HCT116 (cell line): ENCODE data around the gene R3HDM1. TPM values are rescaled to one million over a fixed set of nuclear protein-coding genes. Genes with fewer than 3 reads are reported as not detected.

ENCODE experiments used
- ATAC-seq: fragments of 200-7000 bp; cut with Tn5 transposase; 2 replicates; pipeline ENCODE4 v1.9.1; 2020; ENCODE audit warnings: mild to moderate bottlenecking, moderate library complexity
- BruUV-seq: library from RNA; stranded (reverse); fragments of 400-500 nt; replicated peaks from 2 replicates; lab custom pipeline; 2021; lab: Mats Ljungman, UMichigan
- CTCF ChIA-PET: fragments of 300-600 bp; sonication (Branson Sonifier 250); formaldehyde crosslinking; loops from one replicate; lab custom pipeline; 2021; ENCODE audit warnings: antibody characterized with exemption; lab: Charles Lee
- POLR2A ChIA-PET: fragments of 300-600, 350-600 bp; sonication (Branson Sonifier 250); formaldehyde crosslinking; loops from one replicate; lab custom pipeline; 2021; ENCODE audit warnings: antibody characterized with exemption; lab: Charles Lee
- RAD21 ChIA-PET, 2 experiments: fragments of 300-600 bp; sonication (Branson Sonifier 250); formaldehyde crosslinking; loops; one replicate each; lab custom pipeline; 2023; ENCODE audit warnings: low total read pairs in 2 of 2; ENCODE audit not compliant: uncharacterized antibody in 2 of 2, unreplicated experiment in 2 of 2, low non-redundant PET in 1 of 2; lab: Charles Lee
- DNase-seq: peaks from one replicate; pipeline ENCODE4 v3.0.0-alpha.2; 2010; ENCODE audit warnings: low read depth, low spot score
- H2AFZ ChIP-seq: fragments of 200-600 bp; shearing (Covaris generic), sonication (generic); 2 replicates; pipeline ENCODE4 v1.6.1; 2017; ENCODE audit warnings: low read depth, mixed run types, mixed read lengths, antibody characterized with exemption, low read length; ENCODE audit not compliant: poor library complexity, severe bottlenecking
- H3K27ac ChIP-seq: 2 replicates; pipeline ENCODE4 v1.5.1; 2012; ENCODE audit warnings: low read depth, low read length
- H3K27me3 ChIP-seq: fragments of 200-600 bp; sonication (generic); 2 replicates; pipeline ENCODE4 v1.6.1; 2016; ENCODE audit warnings: mixed run types, low read length, mixed read lengths; ENCODE audit not compliant: insufficient read depth
- H3K36me3 ChIP-seq, 2 experiments: fragments of 200-500 bp in 1 of 2; fragments of 200-600 bp in 1 of 2; sonication (Bioruptor generic) in 1 of 2; sonication (generic) in 1 of 2; 2 replicates each; pipeline versions ENCODE4 v1.5.1 to v1.6.1; 2014 to 2016; ENCODE audit warnings: low read length in 2 of 2, inconsistent platforms in 1 of 2, mixed read lengths in 1 of 2, mixed run types in 1 of 2; ENCODE audit not compliant: insufficient read depth in 2 of 2, control insufficient read depth in 1 of 2
- H3K4me1 ChIP-seq, 2 experiments: fragments of 200-600 bp in 1 of 2; sonication (generic) in 1 of 2; 2 replicates each; pipeline versions ENCODE4 v1.5.1 to v1.6.1; 2012 to 2017; ENCODE audit warnings: low read length in 2 of 2, inconsistent platforms in 1 of 2, mild to moderate bottlenecking in 1 of 2, mixed read lengths in 1 of 2, mixed run types in 1 of 2, moderate library complexity in 1 of 2; ENCODE audit not compliant: insufficient read depth in 2 of 2, control insufficient read depth in 1 of 2
- H3K4me2 ChIP-seq: fragments of 200-600 bp; sonication (generic); 2 replicates; pipeline ENCODE4 v1.6.1; 2017; ENCODE audit warnings: mixed run types, low read length, mixed read lengths
- H3K4me3 ChIP-seq, 2 experiments: fragments of 200-600 bp in 1 of 2; sonication (generic) in 1 of 2; replicated peaks in 1 of 2; 2 replicates each; pipeline ENCODE4 v1.5.1; 2011 to 2016; ENCODE audit warnings: low read length in 2 of 2, control low read depth in 1 of 2, low read depth in 1 of 2, mild to moderate bottlenecking in 1 of 2, mixed read lengths in 1 of 2, mixed run types in 1 of 2
- H3K79me2 ChIP-seq: fragments of 200-600 bp; sonication (generic); 2 replicates; pipeline ENCODE4 v1.6.1; 2017; ENCODE audit warnings: mild to moderate bottlenecking, mixed run types, low read length, moderate library complexity, mixed read lengths; ENCODE audit not compliant: insufficient read depth
- H3K9ac ChIP-seq: fragments of 200-600 bp; sonication (generic); 2 replicates; pipeline ENCODE4 v1.6.1; 2016; ENCODE audit warnings: low read length, mixed read lengths
- H3K9me2 ChIP-seq: fragments of 200-600 bp; sonication (generic), shearing (Covaris generic); 2 replicates; pipeline ENCODE4 v1.6.1; 2017; ENCODE audit warnings: mixed run types, mild to moderate bottlenecking, moderate library complexity; ENCODE audit not compliant: insufficient read depth
- H3K9me3 ChIP-seq, 2 experiments: fragments of 200-500 bp in 1 of 2; fragments of 200-600 bp in 1 of 2; sonication (Bioruptor generic) in 1 of 2; sonication (generic) in 1 of 2; 2 replicates each; pipeline ENCODE4 v1.6.1; 2014 to 2017; ENCODE audit warnings: low read length in 2 of 2, mixed read lengths in 2 of 2, inconsistent platforms in 1 of 2, low read depth in 1 of 2, mild to moderate bottlenecking in 1 of 2, mixed run types in 1 of 2, moderate library complexity in 1 of 2; ENCODE audit not compliant: control insufficient read depth in 1 of 2, insufficient read depth in 1 of 2
- H4K20me1 ChIP-seq: fragments of 200-600 bp; sonication (generic), shearing (Covaris generic); 2 replicates; pipeline ENCODE4 v1.6.1; 2017; ENCODE audit warnings: mixed run types, mild to moderate bottlenecking, moderate library complexity; ENCODE audit not compliant: insufficient read depth
- CBX3 ChIP-seq: IDR thresholded peaks from 2 replicates; pipeline ENCODE4 v1.6.1; 2012; ENCODE audit warnings: low read depth
- CEBPB ChIP-seq: IDR thresholded peaks from 2 replicates; pipeline ENCODE4 v1.6.1; 2012; ENCODE audit warnings: low read depth
- ELF1 ChIP-seq: IDR thresholded peaks from 2 replicates; pipeline ENCODE4 v1.6.1; 2012; ENCODE audit warnings: low read depth, borderline replicate concordance
- FOSL1 ChIP-seq: IDR thresholded peaks from 2 replicates; pipeline ENCODE4 v1.6.1; 2012; ENCODE audit warnings: low read depth
- POLR2A ChIP-seq: IDR thresholded peaks from 2 replicates; pipeline ENCODE4 v1.7.0; 2011; ENCODE audit warnings: borderline replicate concordance; ENCODE audit not compliant: insufficient read depth, insufficient read length; ENCODE audit errors: extremely low read depth
- POLR2AphosphoS5 ChIP-seq: IDR thresholded peaks from 2 replicates; pipeline ENCODE4 v1.6.1; 2011; ENCODE audit warnings: mild to moderate bottlenecking, low read depth, low read length, moderate library complexity
- RAD21 ChIP-seq: IDR thresholded peaks from 2 replicates; pipeline ENCODE4 v1.6.1; 2012; ENCODE audit warnings: low read depth, mild to moderate bottlenecking
- REST ChIP-seq: IDR thresholded peaks from 2 replicates; pipeline ENCODE4 v1.6.1; 2012; ENCODE audit warnings: low read depth
- SIN3A ChIP-seq: IDR thresholded peaks from 2 replicates; pipeline ENCODE4 v1.6.1; 2012; ENCODE audit warnings: low read depth
- SP1 ChIP-seq: IDR thresholded peaks from 2 replicates; pipeline ENCODE4 v1.6.1; 2012; ENCODE audit warnings: low read depth
- SRF ChIP-seq: IDR thresholded peaks from 2 replicates; pipeline ENCODE4 v1.6.1; 2012; ENCODE audit warnings: low read depth
- ZBTB33 ChIP-seq: IDR thresholded peaks from 2 replicates; pipeline ENCODE4 v1.6.1; 2011; ENCODE audit warnings: mild to moderate bottlenecking, low read length, moderate library complexity; ENCODE audit not compliant: insufficient replicate concordance; ENCODE audit errors: extremely low read depth
- ZFX ChIP-seq: fragments of 450-650 bp; IDR thresholded peaks from 2 replicates; pipeline ENCODE4 v1.6.1; 2017
- ZNF274 ChIP-seq: fragments of 200-500 bp; sonication (Bioruptor generic); IDR thresholded peaks from 2 replicates; pipeline ENCODE4 v1.6.1; 2014; ENCODE audit warnings: mild to moderate bottlenecking, low read depth, low read length, inconsistent platforms
- intact Hi-C: fragments of 100-400 bp; cut with micrococcal nuclease; formaldehyde crosslinking; loops from 2 replicates; pipeline ENCODE4 v1.10.0; 2022
- total RNA-seq: library from RNA; stranded (reverse); gene quantifications from one replicate; pipeline ENCODE4 v1.2.1, GENCODE V29; 2021; ENCODE audit not compliant: unreplicated experiment

The R3HDM1 gene
- total RNA-seq, 1 experiment from 2014 or later = 43.1 TPM

- Histone ChIP-seq H4K20me1 (no peaks in the 10 kb centered on the region), H2AFZ (no peak overlapping the region), H3K4me3 (no peak overlapping the region), H3K79me2 (no peaks in the 10 kb centered on the region), H3K4me1 (no peaks in the 10 kb centered on the region), H3K9me3 (no peaks in the 10 kb centered on the region), H3K4me2 (no peak overlapping the region), H3K27me3 (no peaks in the 10 kb centered on the region), H3K9me2 (no peaks in the 10 kb centered on the region), H3K9ac (no peak overlapping the region), H3K27ac (no peak overlapping the region), H3K36me3 (peaks cover 0 to 5% of the 10 kb centered on the region in 2 experiments; a peak in 2 of 4 replicates)
- DNase-seq (no peak), ATAC-seq (no peak)
- no TSS peak for BruUV-seq
- RAD21 ChIA-PET = no interaction called here
- CTCF ChIA-PET = no interaction called here
- POLR2A ChIA-PET = no interaction called here
- intact Hi-C loops = no loop called here
- TF ChIP-seq ZNF274 (no peak), FOSL1 (no peak)
Measured at GRCh38 chr2:135674453-135674852, 143.2 kb downstream of the R3HDM1 start.

- no peak for TF ChIP-seq ZBTB33
- no peak for TF ChIP-seq SRF
- TF ChIP-seq CEBPB = no peak
- TF ChIP-seq SP1 = no peak
- TF ChIP-seq POLR2AphosphoS5 = no peak
- no peak for TF ChIP-seq ZFX
- TF ChIP-seq FOSL1 = no peak
- no peak for TF ChIP-seq POLR2A
- no peak for TF ChIP-seq ZNF274
- TF ChIP-seq REST = no peak
- TF ChIP-seq RAD21 = no peak
- TF ChIP-seq CBX3 = no peak
- TF ChIP-seq ELF1 = no peak
- no peak for TF ChIP-seq SIN3A
- TF ChIP-seq, all 23 proteins: peak for 0
- Histone ChIP-seq H3K36me3 (peaks cover 3 to 12% of the 10 kb centered on the region in 2 experiments; a peak in 3 of 4 replicates), H4K20me1 (no peaks in the 10 kb centered on the region), H3K9me2 (no peaks in the 10 kb centered on the region), H3K4me3 (no peak overlapping the region), H3K27ac (no peak overlapping the region), H2AFZ (no peak overlapping the region), H3K79me2 (no peaks in the 10 kb centered on the region), H3K9ac (no peak overlapping the region), H3K27me3 (no peaks in the 10 kb centered on the region), H3K4me1 (no peaks in the 10 kb centered on the region), H3K9me3 (no peaks in the 10 kb centered on the region), H3K4me2 (no peak overlapping the region)
- CTCF ChIA-PET = no interaction called here
- DNase-seq (no peak), ATAC-seq (no peak)
- no TSS peak for BruUV-seq
- POLR2A ChIA-PET = no interaction called here
- RAD21 ChIA-PET = no interaction called here
- intact Hi-C loops = no loop called here
Measured at GRCh38 chr2:135676031-135676430, 144.7 kb downstream of the R3HDM1 start.
